ENCODE data around the gene PDZD8. TPM values are rescaled to one million over a fixed set of nuclear protein-coding genes. Genes with fewer than 3 reads are reported as not detected.

PDZD8 gene
- total and polyA plus RNA-seq, 8 donors, result 3.5 to 60.5 (median 15.4) TPM

DNA sequence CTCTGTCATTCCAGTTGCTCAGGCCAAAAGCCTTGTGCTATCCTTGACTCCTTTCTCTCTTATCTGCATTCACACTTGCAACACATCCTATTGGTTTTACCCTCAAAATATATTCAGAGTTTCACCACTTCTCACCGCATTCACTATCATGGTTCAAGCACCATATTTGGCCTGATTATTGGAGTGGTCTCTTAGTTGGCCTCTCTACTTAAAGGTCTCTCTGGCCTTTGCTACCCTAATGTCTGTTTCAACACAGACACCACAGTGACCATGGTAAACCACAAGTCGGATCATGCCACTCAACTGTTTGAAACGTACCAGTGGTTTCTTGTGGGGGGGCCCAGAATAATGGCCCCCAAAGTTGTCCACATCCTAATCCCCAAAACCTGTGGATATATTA lies 15.2 kb upstream of the PDZD8 start:
- WGBS, 5 donors, result 79 to 90% (median 89%) methylated on average over 3 of the region's 3 CpGs
- no peak overlapping the region for H3K4me3 ChIP-seq
- no peak overlapping the region for H3K27ac ChIP-seq
- no peaks in the 10 kb centered on the region for H3K36me3 ChIP-seq
- peaks cover 0 to 11% (median 0%) of the 10 kb centered on the region in 3 donors for H3K27me3 ChIP-seq
- no peak for TF ChIP-seq EP300 (IDR thresholded peaks at IDR 0.05)
- TF ChIP-seq, protein P1, sequence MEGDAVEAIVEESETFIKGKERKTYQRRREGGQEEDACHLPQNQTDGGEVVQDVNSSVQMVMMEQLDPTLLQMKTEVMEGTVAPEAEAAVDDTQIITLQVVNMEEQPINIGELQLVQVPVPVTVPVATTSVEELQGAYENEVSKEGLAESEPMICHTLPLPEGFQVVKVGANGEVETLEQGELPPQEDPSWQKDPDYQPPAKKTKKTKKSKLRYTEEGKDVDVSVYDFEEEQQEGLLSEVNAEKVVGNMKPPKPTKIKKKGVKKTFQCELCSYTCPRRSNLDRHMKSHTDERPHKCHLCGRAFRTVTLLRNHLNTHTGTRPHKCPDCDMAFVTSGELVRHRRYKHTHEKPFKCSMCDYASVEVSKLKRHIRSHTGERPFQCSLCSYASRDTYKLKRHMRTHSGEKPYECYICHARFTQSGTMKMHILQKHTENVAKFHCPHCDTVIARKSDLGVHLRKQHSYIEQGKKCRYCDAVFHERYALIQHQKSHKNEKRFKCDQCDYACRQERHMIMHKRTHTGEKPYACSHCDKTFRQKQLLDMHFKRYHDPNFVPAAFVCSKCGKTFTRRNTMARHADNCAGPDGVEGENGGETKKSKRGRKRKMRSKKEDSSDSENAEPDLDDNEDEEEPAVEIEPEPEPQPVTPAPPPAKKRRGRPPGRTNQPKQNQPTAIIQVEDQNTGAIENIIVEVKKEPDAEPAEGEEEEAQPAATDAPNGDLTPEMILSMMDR (IDR thresholded peaks at IDR 0.05), result no peak
- H3K4me1 ChIP-seq, result peaks cover 0 to 8% (median 3%) of the 10 kb centered on the region in 4 donors
- H3K9me3 ChIP-seq, result no peaks in the 10 kb centered on the region
- intact Hi-C loops (cut with DNase I; ENCODE audit: low total_unique reads), result no loop called here
- DNase-seq, result no peak

DNA sequence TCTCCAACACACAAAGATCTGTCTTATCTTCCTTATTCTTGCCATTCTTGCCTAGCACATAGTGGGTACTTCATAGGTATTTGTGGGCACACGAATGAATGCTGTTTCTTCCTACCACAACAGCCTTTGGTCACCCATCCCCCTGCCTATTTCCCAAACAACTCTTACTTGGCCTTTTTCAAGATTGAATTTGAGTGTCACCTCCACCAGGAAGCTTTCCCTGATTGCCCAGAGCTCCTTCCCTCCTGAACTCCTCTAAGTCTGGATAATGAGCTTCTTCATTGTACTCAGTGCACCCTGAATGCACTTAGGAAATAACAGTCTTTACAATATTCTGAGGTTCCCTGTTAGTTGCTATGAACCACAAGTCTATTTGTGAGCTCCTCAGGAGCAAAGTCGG lies 11.6 kb upstream of the PDZD8 start:
- WGBS, 5 donors, result 78 to 92% (median 87%) methylated on average over 2 of the region's 2 CpGs
- peaks cover 0 to 11% (median 0%) of the 10 kb centered on the region in 3 donors for H3K27me3 ChIP-seq
- no peak overlapping the region for H3K27ac ChIP-seq
- no peak overlapping the region for H3K4me3 ChIP-seq
- peaks cover 0 to 7% (median 1%) of the 10 kb centered on the region in 4 donors for H3K4me1 ChIP-seq
- H3K9me3 ChIP-seq, result no peaks in the 10 kb centered on the region
- intact Hi-C loops (cut with DNase I; ENCODE audit: low total_unique reads), result no loop called here
- no peak for DNase-seq
- TF ChIP-seq, protein P1 (IDR thresholded peaks at IDR 0.05), result no peak
- TF ChIP-seq POLR2AphosphoS5 (IDR thresholded peaks at IDR 0.05) (no peak), EP300 (IDR thresholded peaks at IDR 0.05) (no peak)
- H3K36me3 ChIP-seq, result no peaks in the 10 kb centered on the region

DNA sequence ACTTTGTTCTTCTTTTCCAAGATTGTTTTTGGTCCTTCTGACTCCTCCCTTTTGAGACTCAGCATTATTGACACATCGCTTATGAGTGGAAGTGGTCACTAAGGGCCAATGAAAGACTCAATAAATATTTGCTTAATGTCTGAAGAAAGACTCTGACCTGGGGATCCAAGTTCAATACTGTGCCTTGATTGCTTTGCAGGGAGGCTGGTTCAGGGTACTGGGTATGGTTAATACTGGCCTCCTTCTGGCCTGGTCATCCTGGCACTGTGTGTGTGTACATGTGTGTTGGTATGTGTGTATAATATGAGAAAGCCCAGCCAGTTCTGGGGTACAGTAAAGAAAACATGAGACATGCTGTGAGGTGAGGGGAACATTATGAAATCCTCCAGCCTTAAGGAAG lies 7.6 kb upstream of the PDZD8 start:
- WGBS, 5 donors, result 27 to 55% (median 32%) methylated on average over 1 of the region's 1 CpG
- H3K36me3 ChIP-seq, result no peaks in the 10 kb centered on the region
- DNase-seq, result no peak
- peaks cover 0 to 25% (median 0%) of the 10 kb centered on the region in 3 donors for H3K27me3 ChIP-seq
- intact Hi-C loops (cut with DNase I; ENCODE audit: low total_unique reads), result no loop called here
- H3K4me1 ChIP-seq, result no peaks in the 10 kb centered on the region
- no peak overlapping the region for H3K27ac ChIP-seq
- H3K9me3 ChIP-seq, result no peaks in the 10 kb centered on the region
- H3K4me3 ChIP-seq, result no peak overlapping the region
- TF ChIP-seq POLR2A (IDR thresholded peaks at IDR 0.05), result no peak
- no peak for TF ChIP-seq POLR2AphosphoS5 (IDR thresholded peaks at IDR 0.05)
- no peak for TF ChIP-seq EP300 (IDR thresholded peaks at IDR 0.05)
- TF ChIP-seq, protein P1 (IDR thresholded peaks at IDR 0.05), result no peak

DNA sequence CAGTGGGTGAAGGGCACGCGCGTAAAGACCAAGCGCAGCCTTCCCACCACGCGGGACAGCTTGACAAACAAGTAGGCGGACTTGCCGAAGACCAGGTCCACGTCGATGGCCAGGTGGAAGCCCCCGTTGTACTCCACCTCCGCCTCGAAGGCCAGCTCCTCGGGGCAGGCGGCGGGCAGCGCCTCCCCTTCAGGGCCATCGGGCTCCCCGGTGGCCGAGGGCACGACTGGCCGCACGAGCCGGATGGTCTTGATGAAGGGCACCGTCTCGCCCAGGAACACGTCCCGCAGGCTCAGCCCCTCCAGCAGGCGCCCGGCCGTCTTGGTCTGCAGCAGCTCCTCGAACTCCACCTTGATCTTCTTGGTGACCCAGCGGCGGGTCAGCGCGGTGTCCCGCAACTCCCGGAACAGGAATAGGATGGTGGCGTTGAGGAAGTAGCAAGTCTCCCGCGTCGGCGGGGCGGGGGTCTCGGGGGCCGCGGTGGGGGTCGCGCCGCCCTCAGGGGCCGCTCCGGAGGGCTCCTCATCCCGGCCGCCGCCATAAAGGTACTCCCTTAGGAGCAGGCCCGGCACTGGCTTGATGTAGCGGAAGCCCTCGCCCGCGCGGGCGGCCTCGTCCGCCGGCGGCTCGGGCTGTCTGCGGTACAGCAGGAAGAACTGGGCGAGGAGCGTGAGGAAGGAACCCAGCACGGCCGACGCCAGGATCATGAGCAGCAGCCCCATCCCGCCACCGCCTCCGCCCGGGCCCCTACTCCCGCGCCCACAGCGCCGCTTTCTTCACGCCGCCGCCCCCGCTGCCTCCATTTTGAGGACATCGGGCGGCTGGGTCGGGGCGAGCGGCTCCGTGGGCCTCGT lies 507 bp downstream of the PDZD8 start:
- TF ChIP-seq EP300 (IDR thresholded peaks at IDR 0.05) (no peak), POLR2A (IDR thresholded peaks at IDR 0.05) (no peak), POLR2AphosphoS5 (IDR thresholded peaks at IDR 0.05) (no peak)
- TF ChIP-seq, protein P1 (IDR thresholded peaks at IDR 0.05), result no peak
- peak overlapping the region; percentile 98 to 100 (median 99) for H3K27ac ChIP-seq
- WGBS, 5 donors, result 0 to 1% (median 0%) methylated on average over 19 to 92 of the region's 92 CpGs
- H3K4me3 ChIP-seq, result peak overlapping the region; percentile 91 to 97 (median 96)
- peaks cover 15 to 45% (median 35%) of the 10 kb centered on the region in 4 donors for H3K4me1 ChIP-seq
- intact Hi-C loops (cut with DNase I; ENCODE audit: low total_unique reads), result no loop called here
- H3K27me3 ChIP-seq, result peaks cover 0 to 12% (median 0%) of the 10 kb centered on the region in 3 donors
- H3K9me3 ChIP-seq, result no peaks in the 10 kb centered on the region
- H3K36me3 ChIP-seq, result no peaks in the 10 kb centered on the region
- peak; percentile 39 to 71 for DNase-seq
